HEK293 (cell line): Measurements from ENCODE around the gene CABLES2.

Experiments used
- KLF16 ChIP-seq: fragments of 450-650 bp; formaldehyde crosslinking; IDR thresholded peaks from 2 replicates; pipeline ENCODE4 v1.5.1; 2017; ENCODE audit warnings: missing biosample characterization, missing genetic modification characterization
- MZF1 ChIP-seq: fragments of 450-650 bp; formaldehyde crosslinking; IDR thresholded peaks from 2 replicates; pipeline ENCODE4 v1.5.1; 2017; ENCODE audit warnings: missing biosample characterization, missing genetic modification characterization, borderline replicate concordance
- SP3 ChIP-seq: fragments of 450-650 bp; formaldehyde crosslinking; IDR thresholded peaks from 2 replicates; pipeline ENCODE4 v1.5.1; 2016; ENCODE audit warnings: missing biosample characterization, missing genetic modification characterization
- ZNF114 ChIP-seq: fragments of 450-650 bp; formaldehyde crosslinking; IDR thresholded peaks from 2 replicates; pipeline ENCODE4 v1.5.0; 2017; ENCODE audit warnings: missing biosample characterization, missing genetic modification characterization
- ZNF146 ChIP-seq: fragments of 450-650 bp; formaldehyde crosslinking; IDR thresholded peaks from 2 replicates; pipeline ENCODE4 v1.5.1; 2016; ENCODE audit warnings: missing biosample characterization, missing genetic modification characterization
- ZNF175 ChIP-seq: fragments of 450-650 bp; formaldehyde crosslinking; IDR thresholded peaks from 2 replicates; pipeline ENCODE4 v1.5.1; 2016; ENCODE audit warnings: missing biosample characterization, missing genetic modification characterization
- ZNF19 ChIP-seq: fragments of 450-650 bp; formaldehyde crosslinking; IDR thresholded peaks from 2 replicates; pipeline ENCODE4; 2016; ENCODE audit warnings: missing biosample characterization, missing genetic modification characterization, low read depth
- ZNF274 ChIP-seq, 2 experiments: fragments of 200-500 bp in 1 of 2; fragments of 450-650 bp in 1 of 2; sonication (Bioruptor generic) in 1 of 2; formaldehyde crosslinking in 1 of 2; IDR thresholded peaks; 2 replicates each; pipeline versions ENCODE4 v1.5.1 to v1.6.1; 2014 to 2016; ENCODE audit warnings: borderline replicate concordance in 1 of 2, inconsistent platforms in 1 of 2, low read length in 1 of 2, missing biosample characterization in 1 of 2, missing genetic modification characterization in 1 of 2
- ZNF311 ChIP-seq: fragments of 450-650 bp; formaldehyde crosslinking; IDR thresholded peaks from 2 replicates; pipeline ENCODE4 v1.5.1; 2017; ENCODE audit warnings: missing biosample characterization, missing genetic modification characterization, borderline replicate concordance
- ZNF629 ChIP-seq: fragments of 450-650 bp; formaldehyde crosslinking; IDR thresholded peaks from 2 replicates; pipeline ENCODE4 v1.5.1; 2017; ENCODE audit warnings: missing biosample characterization, missing genetic modification characterization
- TF ChIP-seq, protein P1 (sequence below): fragments of 450-650 bp; formaldehyde crosslinking; IDR thresholded peaks from 2 replicates; pipeline ENCODE4 v1.5.1; 2016; ENCODE audit warnings: missing biosample characterization, missing genetic modification characterization
- TF ChIP-seq, protein P2 (sequence below): fragments of 450-650 bp; formaldehyde crosslinking; IDR thresholded peaks from 2 replicates; pipeline ENCODE4 v1.5.1; 2016; ENCODE audit warnings: missing biosample characterization, missing genetic modification characterization, borderline replicate concordance
- TF ChIP-seq, protein P3 (sequence below): fragments of 450-650 bp; formaldehyde crosslinking; IDR thresholded peaks from 2 replicates; pipeline ENCODE4 v1.5.1; 2016; ENCODE audit warnings: missing biosample characterization, missing genetic modification characterization

DNA sequence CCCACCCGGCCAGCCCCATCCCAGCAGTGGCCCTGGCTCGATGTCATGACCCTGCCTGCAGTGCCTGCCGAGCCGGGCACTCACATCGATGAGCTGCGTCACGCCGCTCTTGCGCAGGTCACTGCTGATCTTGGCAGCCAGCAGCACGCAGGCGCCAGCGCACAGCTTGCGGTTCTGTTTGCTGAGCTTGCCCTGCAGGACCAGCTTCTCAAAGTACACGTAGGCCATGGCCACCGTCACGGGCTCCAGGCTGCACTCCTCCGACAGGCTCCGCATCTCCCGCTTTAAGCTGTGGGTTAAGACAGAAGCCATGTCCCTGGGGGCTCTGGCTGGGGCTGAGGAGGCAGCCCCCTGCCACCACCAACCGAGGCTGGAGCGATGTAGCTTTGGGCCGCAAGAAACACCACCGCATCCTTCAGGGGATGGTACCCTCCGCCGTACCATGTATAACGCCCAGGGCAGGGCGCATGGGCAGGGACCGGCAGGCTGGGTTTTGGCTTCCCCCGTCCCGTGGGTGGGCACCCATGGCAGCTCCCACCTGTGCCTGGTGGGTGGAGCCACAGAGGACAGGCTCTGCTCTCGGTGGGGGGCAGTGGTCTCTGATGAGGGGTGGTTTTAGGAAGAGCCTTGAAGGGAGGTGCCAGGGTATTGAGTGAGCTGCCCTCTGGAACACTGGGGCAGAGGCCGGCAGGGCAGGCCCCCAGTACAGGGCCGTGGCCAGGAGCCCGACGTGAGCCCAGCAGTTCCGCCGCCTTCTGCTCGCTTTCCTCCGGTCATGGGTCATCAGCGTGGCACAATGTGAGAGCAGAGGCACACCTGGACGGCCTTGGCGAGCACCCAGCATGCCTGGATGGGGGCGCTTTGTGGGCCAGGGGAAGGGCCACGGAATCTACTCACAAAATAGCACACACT, 15.7 kb downstream of the CABLES2 start:
- no peak for TF ChIP-seq ZNF274 (IDR thresholded peaks at IDR 0.05; ENCODE audit: low read length)
- TF ChIP-seq ZNF274 (tag by site-specific recombination; IDR thresholded peaks at IDR 0.05; ENCODE audit: borderline replicate concordance), result no peak
- TF ChIP-seq, protein P1, sequence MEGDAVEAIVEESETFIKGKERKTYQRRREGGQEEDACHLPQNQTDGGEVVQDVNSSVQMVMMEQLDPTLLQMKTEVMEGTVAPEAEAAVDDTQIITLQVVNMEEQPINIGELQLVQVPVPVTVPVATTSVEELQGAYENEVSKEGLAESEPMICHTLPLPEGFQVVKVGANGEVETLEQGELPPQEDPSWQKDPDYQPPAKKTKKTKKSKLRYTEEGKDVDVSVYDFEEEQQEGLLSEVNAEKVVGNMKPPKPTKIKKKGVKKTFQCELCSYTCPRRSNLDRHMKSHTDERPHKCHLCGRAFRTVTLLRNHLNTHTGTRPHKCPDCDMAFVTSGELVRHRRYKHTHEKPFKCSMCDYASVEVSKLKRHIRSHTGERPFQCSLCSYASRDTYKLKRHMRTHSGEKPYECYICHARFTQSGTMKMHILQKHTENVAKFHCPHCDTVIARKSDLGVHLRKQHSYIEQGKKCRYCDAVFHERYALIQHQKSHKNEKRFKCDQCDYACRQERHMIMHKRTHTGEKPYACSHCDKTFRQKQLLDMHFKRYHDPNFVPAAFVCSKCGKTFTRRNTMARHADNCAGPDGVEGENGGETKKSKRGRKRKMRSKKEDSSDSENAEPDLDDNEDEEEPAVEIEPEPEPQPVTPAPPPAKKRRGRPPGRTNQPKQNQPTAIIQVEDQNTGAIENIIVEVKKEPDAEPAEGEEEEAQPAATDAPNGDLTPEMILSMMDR (tag by site-specific recombination), result no peak
- TF ChIP-seq KLF16 (tag by site-specific recombination), result no peak
- no peak for TF ChIP-seq ZNF311 (tag by site-specific recombination)
- no peak for TF ChIP-seq ZNF629 (tag by site-specific recombination)
- TF ChIP-seq, protein P2, sequence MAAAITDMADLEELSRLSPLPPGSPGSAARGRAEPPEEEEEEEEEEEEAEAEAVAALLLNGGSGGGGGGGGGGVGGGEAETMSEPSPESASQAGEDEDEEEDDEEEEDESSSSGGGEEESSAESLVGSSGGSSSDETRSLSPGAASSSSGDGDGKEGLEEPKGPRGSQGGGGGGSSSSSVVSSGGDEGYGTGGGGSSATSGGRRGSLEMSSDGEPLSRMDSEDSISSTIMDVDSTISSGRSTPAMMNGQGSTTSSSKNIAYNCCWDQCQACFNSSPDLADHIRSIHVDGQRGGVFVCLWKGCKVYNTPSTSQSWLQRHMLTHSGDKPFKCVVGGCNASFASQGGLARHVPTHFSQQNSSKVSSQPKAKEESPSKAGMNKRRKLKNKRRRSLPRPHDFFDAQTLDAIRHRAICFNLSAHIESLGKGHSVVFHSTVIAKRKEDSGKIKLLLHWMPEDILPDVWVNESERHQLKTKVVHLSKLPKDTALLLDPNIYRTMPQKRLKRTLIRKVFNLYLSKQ, result no peak
- TF ChIP-seq, protein P3, sequence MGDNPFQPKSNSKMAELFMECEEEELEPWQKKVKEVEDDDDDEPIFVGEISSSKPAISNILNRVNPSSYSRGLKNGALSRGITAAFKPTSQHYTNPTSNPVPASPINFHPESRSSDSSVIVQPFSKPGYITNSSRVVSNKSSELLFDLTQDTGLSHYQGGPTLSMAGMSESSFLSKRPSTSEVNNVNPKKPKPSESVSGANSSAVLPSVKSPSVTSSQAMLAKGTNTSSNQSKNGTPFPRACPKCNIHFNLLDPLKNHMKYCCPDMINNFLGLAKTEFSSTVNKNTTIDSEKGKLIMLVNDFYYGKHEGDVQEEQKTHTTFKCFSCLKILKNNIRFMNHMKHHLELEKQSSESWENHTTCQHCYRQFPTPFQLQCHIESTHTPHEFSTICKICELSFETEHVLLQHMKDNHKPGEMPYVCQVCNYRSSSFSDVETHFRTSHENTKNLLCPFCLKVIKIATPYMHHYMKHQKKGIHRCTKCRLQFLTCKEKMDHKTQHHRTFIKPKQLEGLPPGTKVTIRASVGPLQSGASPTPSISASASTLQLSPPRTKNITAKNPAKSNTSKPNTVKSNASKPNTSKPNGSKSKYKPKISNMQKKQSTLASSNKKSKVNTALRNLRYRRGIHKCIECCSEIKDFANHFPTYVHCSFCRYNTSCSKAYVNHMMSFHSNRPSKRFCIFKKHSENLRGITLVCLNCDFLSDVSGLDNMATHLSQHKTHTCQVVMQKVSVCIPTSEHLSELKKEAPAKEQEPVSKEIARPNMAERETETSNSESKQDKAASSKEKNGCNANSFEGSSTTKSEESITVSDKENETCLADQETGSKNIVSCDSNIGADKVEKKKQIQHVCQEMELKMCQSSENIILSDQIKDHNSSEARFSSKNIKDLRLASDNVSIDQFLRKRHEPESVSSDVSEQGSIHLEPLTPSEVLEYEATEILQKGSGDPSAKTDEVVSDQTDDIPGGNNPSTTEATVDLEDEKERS (tag by site-specific recombination), result no peak
- no peak for TF ChIP-seq ZNF175
- TF ChIP-seq SP3 (tag by site-specific recombination), result no peak
- no peak for TF ChIP-seq ZNF19
- no peak for TF ChIP-seq MZF1 (tag by site-specific recombination)
- TF ChIP-seq ZNF114 (tag by site-specific recombination), result no peak
- no peak for TF ChIP-seq ZNF146 (tag by site-specific recombination)
